Natural killer cell (primary cell): Measurements from ENCODE around the gene UBXN11. TPM values are rescaled to one million over a fixed set of nuclear protein-coding genes. Genes with fewer than 3 reads are reported as not detected.
"Not testable (repeated sequence)": the region's sequence is repeated elsewhere in the genome, so short reads cannot be mapped to it uniquely, and the experiment has no call there.

Source experiments
- ATAC-seq, 3 donors: fragments of 150-1000 bp in 2 of 3; fragments of 200-7000 bp in 1 of 3; cut with Tn5 transposase; 1 replicate in 1 of 3; 2 replicates in 2 of 3; pipeline ENCODE4 v1.10.0; 2021; ENCODE audit warnings: mild to moderate bottlenecking in 2 of 3, moderate library complexity in 2 of 3
- DNase-seq, 2 donors: peaks; one replicate each; pipeline versions ENCODE4 v3.0.0 to v3.0.0-alpha.2; 2013 to 2021; ENCODE audit warnings: mixed read lengths in 1 of 2
- H3K27ac ChIP-seq: one replicate; pipeline ENCODE4 v1.5.1; 2013; ENCODE audit warnings: mild to moderate bottlenecking, low read length
- H3K27me3 ChIP-seq: one replicate; pipeline ENCODE4 v1.6.1; 2013; ENCODE audit warnings: low read length; ENCODE audit not compliant: control insufficient read depth, insufficient read depth
- H3K36me3 ChIP-seq: one replicate; pipeline ENCODE4 v1.6.1; 2013; ENCODE audit warnings: low read length; ENCODE audit not compliant: control insufficient read depth, insufficient read depth
- H3K4me1 ChIP-seq: one replicate; pipeline ENCODE4 v1.6.1; 2013; ENCODE audit warnings: low read length; ENCODE audit not compliant: control insufficient read depth, insufficient read depth
- H3K4me3 ChIP-seq: one replicate; pipeline ENCODE4 v1.5.1; 2013; ENCODE audit warnings: low read length
- H3K9me3 ChIP-seq: one replicate; pipeline ENCODE4 v1.6.1; 2013; ENCODE audit warnings: low read length; ENCODE audit not compliant: control insufficient read depth, insufficient read depth
- H3K27ac Mint-ChIP-seq, 2 donors: one replicate each; pipeline ENCODE4 v1.8.0; 2022; ENCODE audit warnings: mild to moderate bottlenecking in 2 of 2, mixed read lengths in 2 of 2, moderate library complexity in 1 of 2
- H3K27me3 Mint-ChIP-seq, 2 donors: one replicate each; pipeline ENCODE4 v1.8.0; 2022; ENCODE audit warnings: low read depth in 2 of 2, mixed read lengths in 2 of 2
- H3K36me3 Mint-ChIP-seq: one replicate; pipeline ENCODE4 v1.8.0; 2022; ENCODE audit warnings: mixed read lengths
- H3K4me1 Mint-ChIP-seq, 2 donors: one replicate each; pipeline ENCODE4 v1.8.0; 2022; ENCODE audit warnings: mixed read lengths in 2 of 2
- H3K4me3 Mint-ChIP-seq: one replicate; pipeline ENCODE4 v1.8.0; 2022; ENCODE audit warnings: mild to moderate bottlenecking, moderate library complexity, mixed read lengths
- H3K9me3 Mint-ChIP-seq, 2 donors: one replicate each; pipeline ENCODE4 v1.8.0; 2022; ENCODE audit warnings: mixed read lengths in 2 of 2
- WGBS: methylation state at CpG from one replicate; pipeline ENCODE4 v1.1.7; 2013; ENCODE audit warnings: missing lambda C conversion rate; ENCODE audit not compliant: insufficient coverage; 5-methylcytosine and 5-hydroxymethylcytosine counted together
- intact Hi-C: fragments of 100-400 bp; cut with micrococcal nuclease; formaldehyde crosslinking; loops from one replicate; pipeline ENCODE4 v1.14.2; 2022
- total RNA-seq, 4 donors: library from RNA; stranded (reverse); fragments of 120-200 nt in 1 of 4; gene quantifications; one replicate each; pipeline versions ENCODE4 v1.2.3 to v1.2.4, GENCODE V29; 2013 to 2022
- TF ChIP-seq, protein P1 (sequence below): fragments of 200-600 bp; IDR thresholded peaks from one replicate; pipeline ENCODE4 v1.8.0; 2022; ENCODE audit warnings: antibody characterized with exemption

The UBXN11 gene
- total RNA-seq, 3 donors from 2014 or later (not counting 1 experiment from before 2014, with no cell fraction given), result 22.7 to 32.0 (median 31.7) TPM

DNA sequence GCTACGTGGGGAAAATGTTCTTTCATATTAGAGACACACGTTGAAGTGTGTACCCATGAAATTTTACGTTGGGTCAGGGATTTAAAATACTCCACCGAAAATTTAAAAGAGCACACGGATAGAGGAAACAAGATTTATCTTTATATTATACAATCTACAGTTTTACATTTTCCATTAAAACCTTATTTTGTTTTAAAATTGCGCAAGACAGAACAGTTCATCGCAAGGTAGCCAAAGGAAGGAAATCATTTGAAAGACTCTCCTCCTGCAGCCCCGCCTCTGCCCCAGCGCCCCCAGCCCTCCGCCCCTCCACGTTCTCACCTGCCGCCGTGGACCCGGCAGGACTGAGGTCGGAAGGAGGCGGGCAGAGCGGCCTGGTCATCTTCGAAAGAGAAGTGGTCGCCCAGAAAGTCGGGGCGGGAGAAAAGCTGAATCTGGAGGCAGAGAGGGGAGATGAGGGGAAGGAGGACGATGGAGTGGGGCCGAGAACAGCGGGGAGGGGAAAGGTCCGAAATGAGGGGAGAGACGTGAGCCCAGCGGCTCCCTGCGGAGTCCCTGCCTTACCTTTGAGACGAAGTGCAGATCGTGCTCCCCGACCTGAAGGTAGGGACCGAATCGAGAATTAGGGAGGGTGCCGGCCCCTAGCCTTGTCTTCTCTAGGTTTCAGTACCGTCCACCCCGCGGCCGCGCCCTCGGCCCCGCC is 29.5 kb upstream of the UBXN11 start:
- no peaks in the 10 kb centered on the region for H3K36me3 ChIP-seq
- no peaks in the 10 kb centered on the region for H3K36me3 Mint-ChIP-seq
- peak overlapping the region in 1 of 2 donors; percentile 19 for H3K27ac Mint-ChIP-seq
- H3K4me1 Mint-ChIP-seq, result peaks cover 10 to 29% of the 10 kb centered on the region in 2 donors
- H3K27me3 Mint-ChIP-seq, result no peaks in the 10 kb centered on the region
- peak overlapping the region; percentile 57 for H3K4me3 ChIP-seq
- H3K4me3 Mint-ChIP-seq, result peak overlapping the region; percentile 91
- DNase-seq, result no peak
- ATAC-seq, result peak; percentile 12 to 35 (median 32)
- H3K27ac ChIP-seq, result no peak overlapping the region
- H3K9me3 ChIP-seq, result no peaks in the 10 kb centered on the region
- intact Hi-C loops, result no loop called here
- no peaks in the 10 kb centered on the region for H3K27me3 ChIP-seq
- TF ChIP-seq, protein P1, sequence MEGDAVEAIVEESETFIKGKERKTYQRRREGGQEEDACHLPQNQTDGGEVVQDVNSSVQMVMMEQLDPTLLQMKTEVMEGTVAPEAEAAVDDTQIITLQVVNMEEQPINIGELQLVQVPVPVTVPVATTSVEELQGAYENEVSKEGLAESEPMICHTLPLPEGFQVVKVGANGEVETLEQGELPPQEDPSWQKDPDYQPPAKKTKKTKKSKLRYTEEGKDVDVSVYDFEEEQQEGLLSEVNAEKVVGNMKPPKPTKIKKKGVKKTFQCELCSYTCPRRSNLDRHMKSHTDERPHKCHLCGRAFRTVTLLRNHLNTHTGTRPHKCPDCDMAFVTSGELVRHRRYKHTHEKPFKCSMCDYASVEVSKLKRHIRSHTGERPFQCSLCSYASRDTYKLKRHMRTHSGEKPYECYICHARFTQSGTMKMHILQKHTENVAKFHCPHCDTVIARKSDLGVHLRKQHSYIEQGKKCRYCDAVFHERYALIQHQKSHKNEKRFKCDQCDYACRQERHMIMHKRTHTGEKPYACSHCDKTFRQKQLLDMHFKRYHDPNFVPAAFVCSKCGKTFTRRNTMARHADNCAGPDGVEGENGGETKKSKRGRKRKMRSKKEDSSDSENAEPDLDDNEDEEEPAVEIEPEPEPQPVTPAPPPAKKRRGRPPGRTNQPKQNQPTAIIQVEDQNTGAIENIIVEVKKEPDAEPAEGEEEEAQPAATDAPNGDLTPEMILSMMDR, result no peak
- H3K9me3 Mint-ChIP-seq, result no peaks in the 10 kb centered on the region
- WGBS, result 1% methylated on average over 37 of the region's 41 CpGs
- peaks cover 23% of the 10 kb centered on the region for H3K4me1 ChIP-seq

GRCh38 chr1:26333312-26333711 is 26.9 kb upstream of the UBXN11 start:
- H3K9me3 Mint-ChIP-seq, DNase-seq, intact Hi-C loops, H3K9me3 ChIP-seq, H3K4me3 Mint-ChIP-seq, ATAC-seq, H3K36me3 ChIP-seq, H3K36me3 Mint-ChIP-seq, H3K27ac Mint-ChIP-seq, H3K27me3 ChIP-seq, H3K27me3 Mint-ChIP-seq, H3K27ac ChIP-seq, H3K4me3 ChIP-seq: not testable (repeated sequence)
- H3K4me1 ChIP-seq, result peaks cover 23% of the 10 kb centered on the region
- 94% methylated on average over 7 of the region's 8 CpGs for WGBS
- H3K4me1 Mint-ChIP-seq, result peaks cover 10 to 24% of the 10 kb centered on the region in 2 donors

DNA sequence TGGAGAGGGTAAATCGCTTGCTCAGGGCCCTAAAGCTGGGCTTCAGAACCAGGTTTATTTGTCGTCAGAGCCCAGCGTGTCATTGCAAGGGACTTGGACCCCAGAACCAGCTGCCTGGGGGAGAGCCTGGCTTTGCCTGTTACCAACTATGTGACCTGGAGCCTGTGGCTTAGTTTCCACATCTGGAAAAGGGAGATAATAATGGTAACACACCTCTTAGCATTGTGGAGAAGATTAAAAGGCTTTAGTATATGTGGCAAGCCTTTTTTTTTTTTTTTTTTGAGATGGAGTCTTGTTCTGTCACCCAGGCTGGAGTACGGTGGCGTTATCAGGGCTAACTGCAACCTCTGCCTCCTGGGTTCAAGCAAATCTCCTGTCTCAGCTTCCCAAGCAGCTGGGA is 23.8 kb upstream of the UBXN11 start:
- no peak overlapping the region for H3K4me3 Mint-ChIP-seq
- DNase-seq (no peak), ATAC-seq (no peak)
- no peaks in the 10 kb centered on the region for H3K27me3 Mint-ChIP-seq
- H3K27ac ChIP-seq, result no peak overlapping the region
- intact Hi-C loops, result no loop called here
- peaks cover 5% of the 10 kb centered on the region for H3K4me1 ChIP-seq
- H3K27me3 ChIP-seq, result no peaks in the 10 kb centered on the region
- H3K27ac Mint-ChIP-seq, result no peak overlapping the region
- peaks cover 0 to under 1% of the 10 kb centered on the region in 2 donors for H3K4me1 Mint-ChIP-seq
- H3K36me3 Mint-ChIP-seq, result no peaks in the 10 kb centered on the region
- H3K9me3 ChIP-seq, result no peaks in the 10 kb centered on the region
- no peak overlapping the region for H3K4me3 ChIP-seq
- WGBS, result 96% methylated on average over 3 of the region's 5 CpGs
- H3K36me3 ChIP-seq, result no peaks in the 10 kb centered on the region
- TF ChIP-seq, protein P1, result no peak
- H3K9me3 Mint-ChIP-seq, result no peaks in the 10 kb centered on the region

- H3K36me3 Mint-ChIP-seq, H3K9me3 Mint-ChIP-seq, H3K4me3 ChIP-seq, H3K27ac Mint-ChIP-seq, H3K27me3 ChIP-seq, ATAC-seq, H3K9me3 ChIP-seq, DNase-seq, intact Hi-C loops, H3K4me1 ChIP-seq, H3K27ac ChIP-seq, H3K4me1 Mint-ChIP-seq, H3K27me3 Mint-ChIP-seq, H3K4me3 Mint-ChIP-seq, H3K36me3 ChIP-seq: not testable (repeated sequence)
- 89% methylated on average over 4 of the region's 4 CpGs for WGBS
Measured at GRCh38 chr1:26329380-26329779, 22.9 kb upstream of the UBXN11 start.
